SK-N-MC (cell line): ENCODE results near the gene HMGN1.

Experiments used
- DNase-seq: peaks from one replicate; pipeline ENCODE4 v3.0.0-alpha.2; 2011; ENCODE audit warnings: low read depth, low spot score
- H3K27ac ChIP-seq: fragments of 200-600 bp; sonication (generic); 2 replicates; pipeline ENCODE4 v1.5.1; 2016; ENCODE audit warnings: mixed run types
- H3K36me3 ChIP-seq: fragments of 200-600 bp; sonication (generic); 2 replicates; pipeline ENCODE4 v1.6.1; 2017; ENCODE audit warnings: antibody characterized with exemption, low read length, mixed read lengths; ENCODE audit not compliant: insufficient read depth
- H3K4me3 ChIP-seq: fragments of 200-600 bp; sonication (generic); 2 replicates; pipeline ENCODE4 v1.5.1; 2016
- H3K9ac ChIP-seq: fragments of 200-600 bp; sonication (generic); 2 replicates; pipeline ENCODE4 v1.8.0; 2017; ENCODE audit warnings: mixed run types, mixed read lengths; ENCODE audit not compliant: insufficient read length
- H3K9me3 ChIP-seq: fragments of 200-600 bp; sonication (generic); 2 replicates; pipeline ENCODE4 v1.6.1; 2017; ENCODE audit warnings: low read depth, mild to moderate bottlenecking, antibody characterized with exemption, low read length, moderate library complexity, mixed read lengths
- EZH2 ChIP-seq: fragments of 200-600 bp; sonication (generic); IDR thresholded peaks from one replicate; pipeline ENCODE4 v1.6.1; 2017; ENCODE audit warnings: antibody characterized with exemption
- FOXP2 ChIP-seq: optimal IDR thresholded peaks from 2 replicates; pipeline ENCODE3; 2011; ENCODE audit warnings: mild to moderate bottlenecking, moderate library complexity; ENCODE audit not compliant: insufficient read depth; ENCODE audit errors: extremely low read length, control extremely low read depth
- POLR2AphosphoS5 ChIP-seq: IDR thresholded peaks from 2 replicates; pipeline ENCODE4 v1.6.1; 2012; ENCODE audit warnings: mild to moderate bottlenecking, low read depth, low read length, borderline replicate concordance

The HMGN1 gene

DNA sequence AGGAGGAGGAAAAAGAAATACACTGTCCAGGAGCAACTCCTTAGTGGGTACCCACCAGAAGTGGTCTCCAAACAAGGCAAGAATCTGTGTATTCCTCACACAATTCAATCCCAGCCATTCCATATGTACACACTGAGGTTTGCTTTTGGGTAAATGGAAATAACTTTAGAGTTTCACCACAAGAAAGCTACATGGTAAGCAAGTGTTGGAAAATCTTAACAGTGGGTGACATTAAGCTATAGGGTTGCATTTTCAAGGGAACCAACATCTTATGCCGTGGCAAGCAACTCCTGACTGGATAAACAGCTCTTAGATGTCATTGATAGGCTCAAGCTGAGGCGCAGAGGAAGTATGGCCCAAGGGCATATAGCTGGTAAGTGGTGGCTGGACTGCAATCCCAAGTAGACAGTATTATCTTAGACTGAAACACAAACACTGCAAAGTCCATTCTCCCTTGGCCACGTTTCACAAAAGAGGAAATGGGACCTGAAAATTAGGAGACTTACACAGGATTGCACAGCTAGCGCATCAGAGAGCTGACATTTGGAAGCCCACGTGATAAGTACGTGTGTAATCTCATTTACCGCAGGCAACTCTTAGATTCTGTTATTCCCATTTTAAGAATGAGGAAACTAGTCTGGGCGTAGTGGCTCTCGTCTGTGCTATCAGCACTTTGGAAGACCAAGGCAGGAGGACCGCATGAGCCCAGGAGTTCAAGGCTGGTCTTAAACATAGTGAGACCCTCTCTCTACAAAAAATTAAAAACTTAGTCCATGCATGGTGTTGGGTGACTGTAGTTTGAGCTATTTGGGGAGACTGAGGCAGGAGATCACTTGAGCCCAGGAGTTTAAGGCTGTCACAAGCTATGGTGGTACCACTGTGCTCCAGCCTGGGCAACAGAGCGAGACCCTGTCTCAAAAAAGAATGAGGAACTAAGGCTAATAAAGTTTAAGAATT is 31.5 kb downstream of the HMGN1 start:
- Histone ChIP-seq H3K9me3 (no peaks in the 10 kb centered on the region), H3K27ac (no peak overlapping the region), H3K36me3 (no peaks in the 10 kb centered on the region), H3K4me3 (no peak overlapping the region), H3K9ac (no peak overlapping the region)
- TF ChIP-seq FOXP2 = no peak
- no peak for TF ChIP-seq EZH2
- TF ChIP-seq POLR2AphosphoS5 = no peak
- no peak for DNase-seq

DNA sequence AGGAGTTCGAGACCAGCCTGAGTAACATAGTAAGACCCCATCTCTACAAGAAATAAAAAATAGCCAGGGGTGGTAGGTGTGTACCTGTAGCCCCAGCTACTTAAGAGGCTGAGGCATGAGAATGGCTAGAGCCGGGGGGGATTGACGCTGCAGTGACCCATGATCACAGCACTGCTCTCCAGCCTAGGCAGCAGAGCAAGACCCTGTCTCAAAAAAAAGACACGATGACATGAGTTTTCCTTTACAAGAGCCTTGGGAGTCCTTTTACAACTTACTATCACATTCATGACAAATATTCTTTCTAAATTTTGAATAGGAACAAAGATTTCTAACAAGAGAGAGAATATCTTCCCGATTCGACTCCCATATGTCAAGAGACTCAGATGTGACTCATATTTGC is 32.2 kb downstream of the HMGN1 start:
- no peak overlapping the region for H3K9ac ChIP-seq
- H3K36me3 ChIP-seq = peaks cover 3% of the 10 kb centered on the region
- H3K4me3 ChIP-seq = no peak overlapping the region
- H3K9me3 ChIP-seq = no peaks in the 10 kb centered on the region
- no peak for DNase-seq
- H3K27ac ChIP-seq = no peak overlapping the region
- TF ChIP-seq POLR2AphosphoS5 (no peak), EZH2 (no peak), FOXP2 (no peak)

DNA sequence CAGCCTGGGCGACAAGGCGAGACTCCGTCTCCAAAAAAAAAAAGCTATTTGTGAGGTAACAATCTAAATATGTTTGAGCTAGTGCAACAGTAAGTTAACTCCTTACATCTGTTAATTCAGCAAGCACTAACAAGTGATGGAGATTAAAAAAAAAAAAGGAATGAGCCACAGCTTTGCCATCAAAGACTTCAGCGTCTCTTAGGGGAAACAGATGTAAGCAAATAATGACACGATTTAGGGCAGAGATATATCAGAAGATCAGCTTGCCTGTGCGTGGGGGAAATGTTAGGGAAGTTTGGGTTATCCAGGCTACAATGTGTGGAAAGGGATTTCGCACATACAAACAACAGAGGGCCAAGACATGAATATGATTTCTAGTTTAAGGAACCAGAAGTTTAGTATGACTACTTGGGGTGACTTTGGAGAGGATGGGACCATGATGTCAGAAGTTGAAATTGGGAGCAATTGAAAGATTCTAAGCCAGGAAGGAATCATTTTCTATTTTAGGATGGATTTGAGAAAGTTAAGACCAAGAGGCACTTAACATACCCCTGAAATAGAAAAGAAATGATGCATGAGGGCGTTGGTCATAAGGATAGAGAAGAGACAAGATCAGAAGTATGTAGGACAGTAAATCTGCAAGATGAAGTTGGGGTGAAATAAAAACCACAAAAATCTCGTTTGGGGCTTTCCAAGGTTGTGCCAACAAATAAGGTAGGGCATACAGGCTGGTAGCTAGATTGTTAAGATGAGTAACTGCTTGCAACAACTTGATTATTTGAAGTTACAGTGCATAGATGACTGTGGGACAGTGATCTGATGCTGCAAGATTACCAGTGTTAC is 33.1 kb downstream of the HMGN1 start:
- DNase-seq = no peak
- Histone ChIP-seq H3K9ac (no peak overlapping the region), H3K27ac (no peak overlapping the region), H3K36me3 (peaks cover 10% of the 10 kb centered on the region), H3K4me3 (no peak overlapping the region), H3K9me3 (no peaks in the 10 kb centered on the region)
- TF ChIP-seq POLR2AphosphoS5 (no peak), EZH2 (no peak), FOXP2 (no peak)

DNA sequence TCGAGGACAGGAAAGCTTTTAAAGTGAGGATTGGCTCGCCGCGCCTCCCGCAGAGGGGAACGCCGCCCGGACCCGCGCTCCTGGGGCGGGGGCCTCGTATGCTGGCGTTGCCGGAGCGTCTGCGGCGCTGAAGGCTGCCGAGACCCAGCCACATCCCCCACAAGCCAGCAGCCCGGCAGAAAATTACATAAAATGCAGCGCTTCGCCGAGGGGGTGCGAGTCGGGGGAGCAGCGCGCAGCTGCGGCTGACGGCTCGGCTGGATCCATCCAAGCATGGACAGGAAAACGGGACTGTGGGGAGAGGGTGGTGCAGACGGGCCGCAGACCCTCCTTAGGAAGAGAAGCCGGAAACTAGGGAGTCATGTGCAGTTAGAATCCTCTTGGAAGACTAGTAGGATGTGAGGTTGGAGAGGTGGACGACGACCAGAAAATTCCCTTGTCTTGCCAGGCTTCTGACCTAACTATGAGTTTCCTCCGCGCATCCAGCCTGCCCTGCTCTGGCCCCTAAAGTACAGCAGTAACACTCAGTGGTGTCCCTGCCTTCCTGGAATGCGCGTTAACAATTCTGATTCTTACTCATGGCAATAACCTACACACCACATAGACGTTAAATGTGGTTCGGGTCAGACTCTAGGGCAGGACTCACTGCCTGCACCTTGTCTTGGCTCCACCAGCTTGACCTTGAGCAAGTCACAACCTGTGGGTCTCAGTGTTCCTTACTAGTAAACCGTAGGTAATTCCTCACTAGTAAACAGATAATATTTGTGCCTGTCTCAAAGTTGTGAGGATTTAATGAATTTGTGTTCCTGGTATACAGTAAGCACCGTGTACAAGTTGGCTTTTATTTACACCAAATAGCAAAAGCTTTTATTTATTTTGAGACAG is 34.5 kb downstream of the HMGN1 start:
- no peaks in the 10 kb centered on the region for H3K9me3 ChIP-seq
- peaks cover 22% of the 10 kb centered on the region for H3K36me3 ChIP-seq
- peak overlapping the region; percentile 96 for H3K27ac ChIP-seq
- no peak for DNase-seq
- no peak for TF ChIP-seq EZH2
- TF ChIP-seq FOXP2 = peak; percentile 34
- H3K4me3 ChIP-seq = peak overlapping the region; percentile 98
- H3K9ac ChIP-seq = peak overlapping the region; percentile 96

DNA sequence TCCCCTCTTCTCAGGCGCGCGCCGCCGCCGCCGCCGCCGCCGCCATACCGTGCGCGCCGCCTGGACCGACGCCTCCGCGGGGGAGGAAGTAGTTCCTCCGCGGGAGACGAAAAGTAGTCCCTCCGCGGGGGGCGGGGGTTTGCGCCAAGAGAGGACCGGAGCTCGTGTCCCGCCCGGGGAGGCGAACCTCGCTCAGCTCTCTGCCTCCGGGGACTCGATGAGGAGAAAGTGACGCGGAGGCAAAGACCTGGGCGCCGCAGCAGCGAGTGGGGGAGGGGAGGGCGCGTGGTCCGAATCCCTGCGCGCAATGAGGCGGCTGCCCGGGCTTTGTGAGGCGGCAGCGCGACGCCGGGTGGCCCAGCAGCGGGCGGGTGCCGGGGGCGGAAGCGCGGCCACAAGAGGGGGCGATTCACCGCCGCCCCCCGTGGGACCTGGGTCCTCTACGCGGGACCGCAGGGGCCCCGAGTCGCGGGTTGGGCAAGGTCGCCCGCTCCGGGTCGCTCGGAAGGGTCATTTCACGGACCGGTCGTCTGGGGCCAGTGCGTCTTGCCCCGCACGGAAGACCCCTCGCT is 35.2 kb downstream of the HMGN1 start, which contains the start of gene BRWD1:
TSS of gene BRWD1 (minus strand) at position 62 of the 572 bp plus-strand sequence. CDS start 141 bp downstream, outside the sequence.
- Histone ChIP-seq H3K9ac (peak within 1 kb of the TSS; percentile 96), H3K27ac (peak within 1 kb of the TSS; percentile 96), H3K9me3 (no peaks in the 10 kb centered on the region), H3K4me3 (peak within 1 kb of the TSS; percentile 98), H3K36me3 (peaks cover 24% of the 10 kb centered on the region)
- DNase-seq = no peak
- TF ChIP-seq EZH2 (no peak), POLR2AphosphoS5 (peak; percentile 61; the same call in 1 of the 2 replicates)

DNA sequence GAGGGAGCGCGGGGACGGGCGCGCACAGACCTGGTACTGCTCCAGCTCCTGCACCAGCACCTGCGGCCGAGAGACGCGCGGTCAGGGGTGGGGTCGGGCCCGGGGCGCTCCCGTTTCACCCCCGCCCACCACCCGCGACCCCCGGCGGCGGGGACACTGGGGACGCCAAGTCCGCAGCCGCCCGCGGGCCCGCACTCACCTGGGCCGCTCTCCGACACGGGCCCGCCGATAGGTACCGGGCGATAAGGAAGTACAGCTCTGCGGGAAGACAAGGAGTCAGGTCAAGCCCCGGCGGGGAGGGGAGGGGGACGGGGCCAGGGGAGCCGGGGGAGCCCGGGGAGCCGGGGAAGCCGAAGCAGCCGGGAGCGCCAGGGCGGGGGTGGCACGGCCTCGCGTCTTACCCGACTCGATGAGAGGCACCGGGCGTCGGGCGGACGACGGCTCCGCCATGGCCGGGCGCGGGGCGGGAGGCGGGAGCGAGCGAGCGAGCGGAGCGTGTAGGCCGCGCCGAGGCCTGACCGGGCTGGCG is 35.8 kb downstream of the HMGN1 start:
- Histone ChIP-seq H3K9me3 (no peaks in the 10 kb centered on the region), H3K4me3 (peak overlapping the region; percentile 98), H3K36me3 (peaks cover 28% of the 10 kb centered on the region), H3K9ac (peak overlapping the region; percentile 96), H3K27ac (peak overlapping the region; percentile 96)
- DNase-seq = no peak
- TF ChIP-seq FOXP2 (no peak), EZH2 (no peak), POLR2AphosphoS5 (no peak)
